GM21390 (cell line): ENCODE results near the gene CLIC5.

Experiments used
- ATAC-seq: cut with Tn5 transposase; IDR thresholded peaks from one replicate; pipeline ENCODE4 v1.9.1; 2021; ENCODE audit not compliant: unreplicated experiment

The CLIC5 gene

DNA sequence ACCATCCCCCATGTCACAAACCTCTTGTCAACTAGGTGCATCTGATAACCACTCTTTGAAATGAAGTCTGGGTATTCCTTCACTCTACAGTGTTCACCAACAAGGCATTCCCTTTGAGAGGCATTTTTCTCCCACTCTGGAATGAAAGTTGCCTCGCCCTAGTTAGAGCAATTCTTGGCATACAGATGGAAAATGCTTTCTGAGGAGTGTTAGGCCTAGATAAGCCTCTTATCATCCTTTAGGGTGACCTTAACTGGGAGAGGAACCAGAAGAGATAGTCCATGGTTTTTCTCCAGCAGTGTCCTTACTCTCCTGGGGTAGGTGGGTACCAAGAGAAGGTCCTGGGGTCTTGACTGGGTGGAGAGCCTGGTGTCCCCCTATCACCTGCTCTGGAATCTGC, 14.8 kb downstream of the CLIC5 start:
- no peak for ATAC-seq

DNA sequence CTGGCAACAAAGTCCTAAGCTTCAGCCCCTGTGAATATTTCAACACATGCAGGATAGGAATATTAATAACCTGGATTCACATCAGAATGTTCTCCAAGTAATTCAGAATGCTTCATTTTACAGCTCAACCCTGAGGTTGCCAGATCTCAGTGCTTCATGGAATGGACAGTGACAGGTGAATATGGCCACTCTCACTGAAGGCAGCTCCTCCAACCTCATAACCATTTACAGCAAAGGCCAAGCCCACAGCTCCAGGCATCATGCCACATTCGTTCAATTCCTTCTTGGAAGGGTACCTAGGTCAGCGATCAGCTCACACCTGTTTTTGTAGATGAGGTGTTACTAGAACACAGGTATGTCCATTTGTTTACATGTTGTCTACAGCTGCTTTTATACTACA, 17.1 kb downstream of the CLIC5 start:
- no peak for ATAC-seq

- no peak for ATAC-seq
These were observed 17.7 kb downstream of the CLIC5 start for GRCh38 chr6:45997875-45998506.

GRCh38 chr6:45991189-45991588, 24.5 kb downstream of the CLIC5 start:
- ATAC-seq = no peak

- ATAC-seq = peak; percentile 71
These were observed 25.5 kb downstream of the CLIC5 start for GRCh38 chr6:45990162-45990561.

- no peak for ATAC-seq
These were observed 27.0 kb downstream of the CLIC5 start for GRCh38 chr6:45988635-45989034.

GRCh38 chr6:45987856-45988255, 27.8 kb downstream of the CLIC5 start:
- ATAC-seq = no peak

GRCh38 chr6:45986746-45987274, 28.9 kb downstream of the CLIC5 start:
- no peak for ATAC-seq

- ATAC-seq = no peak
These were observed 30.8 kb downstream of the CLIC5 start for GRCh38 chr6:45984788-45985425.

DNA sequence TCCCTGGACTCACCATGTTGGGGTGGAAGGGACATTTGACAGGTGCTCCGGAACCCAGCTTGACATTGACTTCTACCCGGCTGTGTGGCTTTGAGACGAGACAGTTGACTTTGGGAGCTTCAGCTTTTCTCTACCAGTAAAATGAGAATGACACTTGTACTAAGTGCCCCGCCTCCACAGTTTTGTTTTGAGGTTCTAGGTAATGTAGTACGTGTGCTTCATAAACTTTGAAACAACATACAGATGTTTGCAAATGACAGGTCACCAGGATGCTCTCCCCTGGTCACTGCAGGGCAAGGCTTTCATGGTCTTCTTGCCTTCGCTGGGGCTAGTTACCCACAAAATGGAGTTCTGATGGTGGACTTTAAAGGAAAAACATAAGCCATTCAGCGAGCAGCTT, 31.3 kb downstream of the CLIC5 start:
- ATAC-seq = no peak

DNA sequence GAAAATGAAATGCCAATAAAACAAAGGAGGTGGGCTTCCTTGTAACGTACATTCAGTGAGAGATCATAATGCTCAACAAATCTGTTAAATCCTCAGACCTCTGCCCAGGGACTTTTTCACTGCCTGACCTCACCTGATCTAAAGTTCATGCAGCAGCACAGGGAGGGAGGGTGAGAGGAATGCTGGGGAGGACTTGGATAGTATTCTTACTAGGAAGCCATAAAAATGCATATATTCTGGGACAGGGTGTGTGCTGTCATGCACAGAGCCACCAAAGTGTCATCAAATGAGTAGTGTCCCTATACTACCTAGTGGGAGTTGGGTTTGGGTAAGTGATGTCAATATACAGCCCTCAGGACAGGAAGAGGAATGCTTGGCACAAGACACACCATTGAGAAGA, 32.6 kb downstream of the CLIC5 start:
- no peak for ATAC-seq

GRCh38 chr6:45982280-45983036, 33.2 kb downstream of the CLIC5 start:
- ATAC-seq = no peak

DNA sequence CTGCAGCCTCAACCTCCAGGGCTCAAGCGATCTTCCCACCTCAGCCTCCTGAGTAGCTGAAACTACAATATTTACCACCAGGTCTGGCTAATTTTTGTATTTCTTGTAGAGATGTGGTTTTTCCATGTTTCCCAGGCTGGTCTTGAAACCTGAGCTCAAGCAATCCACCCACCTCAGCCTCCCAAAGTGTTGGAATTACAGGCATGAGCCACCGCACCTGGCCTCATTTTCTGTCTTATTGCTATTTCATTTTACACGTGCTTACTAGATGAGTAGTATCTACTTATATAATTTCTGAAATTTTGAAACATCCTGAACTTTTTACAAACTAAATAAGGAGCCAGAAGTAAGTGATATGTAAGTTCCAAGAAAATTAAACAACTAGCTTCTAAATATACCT, 34.6 kb downstream of the CLIC5 start:
- ATAC-seq = no peak

DNA sequence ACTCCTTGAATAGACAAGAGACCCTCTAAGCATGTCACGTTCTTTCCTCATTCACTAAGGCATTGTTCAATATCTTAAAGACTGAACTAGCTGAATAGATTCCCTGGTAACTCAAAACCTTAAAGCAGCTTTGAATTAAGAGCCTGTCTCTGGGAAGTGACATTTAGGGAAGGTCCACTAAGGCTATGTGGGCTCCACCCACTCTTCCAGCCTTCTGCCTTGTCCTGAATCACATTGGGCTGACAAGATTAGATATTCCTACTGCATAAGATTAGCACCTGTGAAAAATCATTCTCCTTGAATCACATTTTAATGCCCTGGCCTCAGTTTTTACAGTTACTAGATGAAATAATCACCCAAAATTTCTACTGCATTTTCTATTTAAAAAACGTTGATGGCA, 36.3 kb downstream of the CLIC5 start:
- ATAC-seq = no peak

GRCh38 chr6:45974596-45974995, 41.1 kb downstream of the CLIC5 start:
- ATAC-seq = no peak

- no peak for ATAC-seq
These were observed 42.7 kb downstream of the CLIC5 start for GRCh38 chr6:45972795-45973503.

- ATAC-seq = no peak
These were observed 44.4 kb downstream of the CLIC5 start for GRCh38 chr6:45971287-45971686.

GRCh38 chr6:45970326-45970725, 45.3 kb downstream of the CLIC5 start:
- ATAC-seq = no peak

DNA sequence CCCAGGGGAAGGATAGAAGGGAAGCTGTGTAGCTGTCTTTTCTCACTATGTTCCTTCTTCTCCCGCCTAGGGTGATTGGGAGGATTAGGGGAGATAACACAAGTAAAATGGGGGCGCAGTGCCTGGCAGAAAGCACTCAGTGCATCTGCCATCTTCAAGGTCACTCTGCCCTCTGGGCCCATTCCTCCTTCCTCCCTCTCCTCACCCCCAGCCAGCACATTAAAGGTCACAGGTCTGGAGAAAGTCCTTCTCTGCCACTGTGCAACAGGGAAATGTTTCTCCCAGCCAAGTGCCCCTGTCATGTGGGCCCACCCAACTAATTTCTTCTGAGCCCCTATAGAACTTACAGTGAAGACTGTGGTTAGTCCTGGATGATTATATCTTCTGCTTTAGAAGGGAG, 45.8 kb downstream of the CLIC5 start:
- no peak for ATAC-seq

GRCh38 chr6:45969026-45969425, 46.6 kb downstream of the CLIC5 start:
- no peak for ATAC-seq

DNA sequence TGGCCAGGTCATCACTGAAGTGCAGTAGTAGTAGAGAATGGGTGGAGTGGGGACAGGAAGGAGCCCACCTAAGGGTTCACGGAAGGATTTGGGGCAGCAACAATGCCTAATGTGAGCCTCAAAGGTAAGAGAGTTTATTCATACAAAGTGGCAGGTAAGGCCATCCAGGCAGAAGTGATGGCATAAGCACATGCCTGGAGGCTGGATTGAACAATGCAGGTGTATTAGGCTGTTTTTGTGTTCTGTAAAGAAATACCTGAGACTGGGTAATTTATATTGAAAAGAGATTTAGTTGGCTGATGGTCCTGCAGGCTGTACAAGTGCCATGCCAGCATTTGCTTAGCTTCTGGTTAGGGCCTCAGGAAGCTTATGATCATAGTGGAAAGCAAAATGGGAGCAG, 48.3 kb downstream of the CLIC5 start:
- ATAC-seq = no peak
